Heart left ventricle (tissue), 16 donors: ENCODE measurements around the gene MYBBP1A. TPM values are rescaled to one million over a fixed set of nuclear protein-coding genes. Genes with fewer than 3 reads are reported as not detected.

Experiments used
- ATAC-seq, 4 donors: fragments of 200-7000 bp; cut with Tn5 transposase; one replicate each; pipeline ENCODE4 v1.9.1; 2020 to 2022; ENCODE audit warnings: moderate library complexity in 4 of 4, mild to moderate bottlenecking in 3 of 4, moderate number of reproducible peaks in 1 of 4
- DNase-seq, 5 donors: peaks; one replicate each; pipeline ENCODE4 v3.0.0-alpha.2; 2020
- H3K27ac ChIP-seq, 12 donors: fragments of 200-600 bp; sonication (generic) in 4 of 12; one replicate each; pipeline versions ENCODE4 v1.5.0 to v1.8.0; 2016 to 2022; ENCODE audit warnings: mild to moderate bottlenecking in 2 of 12
- H3K27me3 ChIP-seq, 9 donors: fragments of 200-600 bp; sonication (generic) in 2 of 9; one replicate each; pipeline versions ENCODE4 v1.5.1 to v1.8.0; 2016 to 2022; ENCODE audit warnings: mild to moderate bottlenecking in 3 of 9
- H3K36me3 ChIP-seq, 9 donors: fragments of 200-600 bp; sonication (generic) in 2 of 9; one replicate each; pipeline versions ENCODE4 v1.5.0 to v1.8.0; 2018 to 2022; ENCODE audit warnings: mild to moderate bottlenecking in 2 of 9
- H3K4me1 ChIP-seq, 12 donors: fragments of 200-600 bp; sonication (generic) in 4 of 12; one replicate each; pipeline versions ENCODE4 v1.5.0 to v1.8.0; 2016 to 2022; ENCODE audit warnings: mild to moderate bottlenecking in 3 of 12
- H3K4me3 ChIP-seq, 12 donors: fragments of 200-600 bp; sonication (generic) in 4 of 12; one replicate each; pipeline versions ENCODE4 v1.5.0 to v1.8.0; 2017 to 2022; ENCODE audit warnings: mild to moderate bottlenecking in 9 of 12, moderate library complexity in 4 of 12
- H3K9me3 ChIP-seq, 12 donors: fragments of 200-600 bp; sonication (generic) in 4 of 12; one replicate each; pipeline versions ENCODE4 v1.5.0 to v1.8.0; 2016 to 2022; ENCODE audit warnings: mild to moderate bottlenecking in 1 of 12
- POLR2A ChIP-seq, 2 donors: fragments of 450-650 bp; IDR thresholded peaks; one replicate each; pipeline ENCODE4 v1.6.1; 2017; ENCODE audit warnings: antibody characterized with exemption in 2 of 2, mild to moderate bottlenecking in 2 of 2, moderate library complexity in 2 of 2
- WGBS, 4 donors: extraction: QIAGEN DNeasy Blood & Tissue Kit in 2 of 4; methylation state at CpG; one replicate each; pipeline versions ENCODE4 v1.1.5 to v1.1.7; 2013 to 2018; 5-methylcytosine and 5-hydroxymethylcytosine counted together
- intact Hi-C, 10 donors: fragments of 100-400 bp; cut with DNase I; formaldehyde crosslinking; loops; one replicate each; pipeline versions ENCODE4 v1.11.1 to v1.14.2; 2022
- polyA plus RNA-seq, 2 donors: library from polyadenylated mRNA; stranded (reverse); fragments of 200-250 nt; gene quantifications; one replicate each; pipeline ENCODE4 v1.2.3, GENCODE V29; 2013
- total RNA-seq, 9 donors: library from RNA; depleted of rRNA in 2 of 9; stranded (reverse); fragments of >200 nt in 2 of 9; fragmentation: NEBNext Ultra II Directional in 3 of 9; extraction: Animal tissue kit (Norgen Biotek cat#: 25700) in 3 of 9; gene quantifications; one replicate each; pipeline versions ENCODE4 v1.1.0 to v1.2.4, GENCODE V29; 2016 to 2023
- TF ChIP-seq, protein P1 (sequence below), 12 donors: fragments of 200-600 bp; sonication (generic) in 4 of 12; IDR thresholded peaks; one replicate each; pipeline versions ENCODE4 v1.5.0 to v1.8.0; 2018 to 2022; ENCODE audit warnings: antibody characterized with exemption in 12 of 12, mild to moderate bottlenecking in 5 of 12
- donor health status: ischemic (EF 13 %, LVEDD 7.1; RV severe dilation, severe dysfunction).
- donor health status: healthy with polysubstance abuse.
- donor health status: DM: no; HTN: yes; CAD: no.
- donor health status: DM: no; HTN: no; CAD: no.
- donor health status: ischemic (EF 25% LVEDD 6.9; RV normal size, moderate dysfunction).
- donor health status: ischemic (EF 25% LVEDD 5.7; RV mildly dilated, moderate dysfunction).
- donor health status: healthy.
- donor health status: DM: yes; HTN: yes; CAD: no.
- donor health status: ischemic (EF 35%, LVEDD 5.7; RV mildly dilated, moderate dysfunction).
- donor health status: nonischemic (EF 11% LVEDD 7.7; RV severe dilation, severe dysfunction).
- donor health status: DM: yes; HTN: yes; CAD: no.
- donor health status: PGD.
- donor health status: ischemic (EF 29% LVEDD 5.4; RV normal size, mild dysfunction).
- donor health status: nonischemic (EF 23%, LVEDD 6.1; RV moderate dilation, normal function).

The MYBBP1A gene
- total and polyA plus RNA-seq, 11 donors = 15.5 to 34.8 (median 24.4) TPM

DNA sequence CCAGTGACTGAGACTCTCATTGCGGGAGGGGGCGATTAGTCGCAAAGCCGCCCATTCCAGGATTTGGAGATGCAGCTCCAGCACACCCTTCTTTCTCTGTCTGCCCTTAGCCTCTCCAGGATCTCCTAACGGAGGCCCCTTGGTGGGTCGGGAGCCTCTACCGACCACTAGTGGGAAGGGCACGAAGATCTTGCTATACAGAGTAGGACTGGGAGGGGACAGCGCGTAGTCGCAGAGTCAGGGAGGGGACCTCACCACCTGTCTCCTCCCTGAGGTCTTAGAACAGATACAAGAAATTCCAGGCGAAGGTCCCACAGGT lies 28.6 kb upstream of the MYBBP1A start:
- H3K9me3 ChIP-seq = no peaks in the 10 kb centered on the region
- peak overlapping the region; percentile 56 to 86 (median 74) for H3K27ac ChIP-seq
- intact Hi-C loops = loop anchor here in 1 of 10 donors (2.0 kb wide), 1 partner anchor 41 kb away; no protein-coding TSS in a partner anchor
- peak; percentile 28 to 72 (median 65) for ATAC-seq
- H3K4me3 ChIP-seq = peak overlapping the region; percentile 53 to 72 (median 62)
- peaks cover 0 to 30% (median 10%) of the 10 kb centered on the region in 9 donors for H3K27me3 ChIP-seq
- no peaks in the 10 kb centered on the region for H3K36me3 ChIP-seq
- WGBS, 4 donors = 21 to 38% (median 26%) methylated on average over 7 to 12 of the region's 12 CpGs
- TF ChIP-seq, protein P1, sequence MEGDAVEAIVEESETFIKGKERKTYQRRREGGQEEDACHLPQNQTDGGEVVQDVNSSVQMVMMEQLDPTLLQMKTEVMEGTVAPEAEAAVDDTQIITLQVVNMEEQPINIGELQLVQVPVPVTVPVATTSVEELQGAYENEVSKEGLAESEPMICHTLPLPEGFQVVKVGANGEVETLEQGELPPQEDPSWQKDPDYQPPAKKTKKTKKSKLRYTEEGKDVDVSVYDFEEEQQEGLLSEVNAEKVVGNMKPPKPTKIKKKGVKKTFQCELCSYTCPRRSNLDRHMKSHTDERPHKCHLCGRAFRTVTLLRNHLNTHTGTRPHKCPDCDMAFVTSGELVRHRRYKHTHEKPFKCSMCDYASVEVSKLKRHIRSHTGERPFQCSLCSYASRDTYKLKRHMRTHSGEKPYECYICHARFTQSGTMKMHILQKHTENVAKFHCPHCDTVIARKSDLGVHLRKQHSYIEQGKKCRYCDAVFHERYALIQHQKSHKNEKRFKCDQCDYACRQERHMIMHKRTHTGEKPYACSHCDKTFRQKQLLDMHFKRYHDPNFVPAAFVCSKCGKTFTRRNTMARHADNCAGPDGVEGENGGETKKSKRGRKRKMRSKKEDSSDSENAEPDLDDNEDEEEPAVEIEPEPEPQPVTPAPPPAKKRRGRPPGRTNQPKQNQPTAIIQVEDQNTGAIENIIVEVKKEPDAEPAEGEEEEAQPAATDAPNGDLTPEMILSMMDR (IDR thresholded peaks at IDR 0.05) = peak in 11 of 12 donors; percentile 16 to 55 (median 34)
- TF ChIP-seq POLR2A (IDR thresholded peaks at IDR 0.05) = no peak
- H3K4me1 ChIP-seq = peaks cover 0 to 68% (median 22%) of the 10 kb centered on the region in 12 donors
- DNase-seq = peak in 2 of 5 donors; percentile 63 to 65

DNA sequence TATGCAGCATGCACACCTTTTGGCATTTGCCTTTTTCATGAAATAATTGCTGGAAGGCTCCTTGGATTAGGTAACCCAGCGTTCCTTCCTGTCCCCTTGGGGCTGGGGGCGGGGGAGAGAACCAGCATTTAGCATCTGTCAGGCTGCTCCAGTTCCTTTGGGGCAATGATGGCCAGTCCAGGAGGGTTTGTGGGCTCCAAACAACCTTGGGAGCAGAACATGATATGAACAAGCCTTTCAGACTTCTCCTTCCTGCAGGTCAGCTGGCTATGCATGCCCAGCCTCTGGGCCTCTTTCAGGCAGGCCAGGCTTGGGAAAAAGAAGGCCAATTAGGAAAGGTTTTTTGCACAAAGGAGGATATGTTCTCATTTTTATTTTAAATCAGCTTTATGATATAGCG lies 28.0 kb upstream of the MYBBP1A start:
- no peak for DNase-seq
- Histone ChIP-seq H3K4me1 (peaks cover 0 to 62% (median 20%) of the 10 kb centered on the region in 12 donors), H3K4me3 (peak overlapping the region in 4 of 12 donors; percentile 57 to 70 (median 64)), H3K36me3 (no peaks in the 10 kb centered on the region), H3K27me3 (peaks cover 0 to 30% (median 10%) of the 10 kb centered on the region in 9 donors), H3K9me3 (no peaks in the 10 kb centered on the region), H3K27ac (peak overlapping the region in 1 of 12 donors; percentile 82)
- 78 to 86% (median 82%) methylated on average over 3 of the region's 3 CpGs for WGBS, 4 donors
- TF ChIP-seq, protein P1 (IDR thresholded peaks at IDR 0.05) = no peak
- TF ChIP-seq POLR2A (IDR thresholded peaks at IDR 0.05) = no peak
- ATAC-seq = no peak
- intact Hi-C loops = no loop called here

DNA sequence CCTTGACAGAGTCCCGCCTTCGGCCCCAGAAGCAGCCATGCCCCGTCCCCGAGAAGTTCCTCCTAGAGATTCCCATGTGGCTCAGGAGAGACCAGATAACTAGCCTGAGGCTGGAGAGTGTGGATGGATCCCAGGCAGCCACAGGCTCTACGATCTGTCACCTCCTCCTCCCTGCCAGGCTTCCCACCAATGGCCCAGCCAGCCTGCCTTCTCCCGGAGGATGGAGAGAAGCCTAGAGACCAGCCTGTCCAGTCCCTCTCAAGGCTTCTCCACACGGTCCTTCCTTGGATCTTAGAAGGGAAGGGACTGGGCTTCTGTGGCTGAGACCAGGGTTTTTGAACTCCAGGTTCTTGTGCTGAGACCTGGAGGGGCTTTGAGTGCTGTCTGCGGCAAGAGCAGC lies 27.5 kb upstream of the MYBBP1A start:
- DNase-seq = no peak
- Histone ChIP-seq H3K27me3 (peaks cover 0 to 30% (median 10%) of the 10 kb centered on the region in 9 donors), H3K36me3 (no peaks in the 10 kb centered on the region), H3K27ac (no peak overlapping the region), H3K9me3 (no peaks in the 10 kb centered on the region), H3K4me1 (peaks cover 0 to 57% (median 17%) of the 10 kb centered on the region in 12 donors), H3K4me3 (no peak overlapping the region)
- intact Hi-C loops = no loop called here
- no peak for ATAC-seq
- TF ChIP-seq, protein P1 (IDR thresholded peaks at IDR 0.05) = no peak
- no peak for TF ChIP-seq POLR2A (IDR thresholded peaks at IDR 0.05)
- 79 to 90% (median 84%) methylated on average over 6 to 8 of the region's 8 CpGs for WGBS, 4 donors

GRCh38 chr17:4582101-4582501 lies 26.9 kb upstream of the MYBBP1A start:
- H3K27me3 ChIP-seq = peaks cover 0 to 30% (median 10%) of the 10 kb centered on the region in 9 donors
- ATAC-seq = no peak
- H3K27ac ChIP-seq = no peak overlapping the region
- WGBS, 4 donors = 64 to 73% (median 70%) methylated on average over 6 to 7 of the region's 7 CpGs
- peaks cover 0 to 51% (median 12%) of the 10 kb centered on the region in 12 donors for H3K4me1 ChIP-seq
- H3K9me3 ChIP-seq = no peaks in the 10 kb centered on the region
- no peak for DNase-seq
- intact Hi-C loops = no loop called here
- no peaks in the 10 kb centered on the region for H3K36me3 ChIP-seq
- TF ChIP-seq, protein P1 (IDR thresholded peaks at IDR 0.05) = no peak
- no peak for TF ChIP-seq POLR2A (IDR thresholded peaks at IDR 0.05)
- H3K4me3 ChIP-seq = no peak overlapping the region
